A549 (cell line): ENCODE measurements around the gene GSE1.

Source experiments
- CEBPB ChIP-seq, 2 experiments: fragments of >200 bp in 1 of 2; sonication (Bioruptor Twin) in 1 of 2; formaldehyde crosslinking in 1 of 2; IDR thresholded peaks; 2 replicates each; pipeline ENCODE4 v1.6.1; 2012 to 2016
- CTCF ChIP-seq: fragments of >200 bp; sonication (Bioruptor Twin); formaldehyde crosslinking; IDR thresholded peaks from 3 replicates; pipeline ENCODE4 v1.5.1; 2016
- ESRRA ChIP-seq: fragments of 150-350 bp; IDR thresholded peaks from 2 replicates; pipeline ENCODE4 v1.6.1; 2014; ENCODE audit warnings: mild to moderate bottlenecking, low read length, borderline replicate concordance
- GATA3 ChIP-seq: IDR thresholded peaks from 2 replicates; pipeline ENCODE4 v1.6.1; 2012; ENCODE audit warnings: borderline replicate concordance
- KDM1A ChIP-seq: fragments of 200-600 bp; sonication (generic); IDR thresholded peaks from 2 replicates; pipeline ENCODE4 v1.6.1; 2016; ENCODE audit warnings: low read depth, mild to moderate bottlenecking
- NPAS2 ChIP-seq: fragments of 250-450 bp; sonication (Bioruptor Pico); IDR thresholded peaks from 2 replicates; pipeline ENCODE4 v1.8.0; 2022; ENCODE audit warnings: mild to moderate bottlenecking, moderate library complexity, borderline replicate concordance
- NR3C1 ChIP-seq: fragments of >200 bp; sonication (Bioruptor Twin); formaldehyde crosslinking; IDR thresholded peaks from 3 replicates; pipeline ENCODE4 v1.6.1; 2017
- POLR2A ChIP-seq: IDR thresholded peaks from 2 replicates; pipeline ENCODE4 v1.6.1; 2012; ENCODE audit warnings: mild to moderate bottlenecking, low read length
- RAD21 ChIP-seq, 2 experiments: fragments of >200 bp in 1 of 2; sonication (Bioruptor Twin) in 1 of 2; formaldehyde crosslinking in 1 of 2; IDR thresholded peaks in 1 of 2; conservative IDR thresholded peaks in 1 of 2; 2 replicates in 1 of 2; 3 replicates in 1 of 2; pipeline ENCODE4 v1.6.1; 2012 to 2018; ENCODE audit warnings: inconsistent platforms in 1 of 2
- TF ChIP-seq, protein P1 (sequence below): IDR thresholded peaks from 2 replicates; pipeline ENCODE4 v1.6.1; 2012

- TF ChIP-seq CTCF = no peak
- no peak for TF ChIP-seq GATA3
- TF ChIP-seq NPAS2 (CRISPR knock-in tag) = no peak
- no peak for TF ChIP-seq KDM1A
- no peak for TF ChIP-seq POLR2A
- TF ChIP-seq ESRRA = no peak
- no peak for TF ChIP-seq NR3C1
- TF ChIP-seq CEBPB (IDR thresholded peaks at IDR 0.05) = no peak
- no peak for TF ChIP-seq RAD21 (conservative IDR thresholded peaks at IDR 0.05 in 1 of 2, IDR thresholded peaks at IDR 0.05 in 1 of 2)
- TF ChIP-seq, protein P1, sequence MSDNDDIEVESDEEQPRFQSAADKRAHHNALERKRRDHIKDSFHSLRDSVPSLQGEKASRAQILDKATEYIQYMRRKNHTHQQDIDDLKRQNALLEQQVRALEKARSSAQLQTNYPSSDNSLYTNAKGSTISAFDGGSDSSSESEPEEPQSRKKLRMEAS = no peak
These were observed 5.8 kb upstream of the GSE1 start for GRCh38 chr16:85607321-85607765.
